GM21526 (cell line): Measurements from ENCODE around the gene FBXL22.

Source experiments
- ATAC-seq: cut with Tn5 transposase; IDR thresholded peaks from one replicate; pipeline ENCODE4 v1.9.1; 2021; ENCODE audit warnings: moderate library complexity; ENCODE audit not compliant: unreplicated experiment, low FRiP score

The FBXL22 gene

GRCh38 chr15:63597038-63597790 lies at the start of gene FBXL22:
FBXL22 (plus strand) TSS chr15:63597387; CDS start chr15:63597393, 6 bp downstream.
- ATAC-seq = no peak

- no peak for ATAC-seq
These were observed 45.8 kb upstream of the FBXL22 start for GRCh38 chr15:63551400-63551799.

- ATAC-seq = no peak
These were observed 43.8 kb upstream of the FBXL22 start for GRCh38 chr15:63553388-63553791.

GRCh38 chr15:63554337-63554927 lies 42.8 kb upstream of the FBXL22 start:
- no peak for ATAC-seq

GRCh38 chr15:63555507-63555906 lies 41.7 kb upstream of the FBXL22 start:
- ATAC-seq = no peak

- no peak for ATAC-seq
These were observed 40.9 kb upstream of the FBXL22 start for GRCh38 chr15:63556246-63556645.

GRCh38 chr15:63556736-63557135 lies 40.5 kb upstream of the FBXL22 start:
- ATAC-seq = no peak

GRCh38 chr15:63559753-63560152 lies 37.4 kb upstream of the FBXL22 start:
- ATAC-seq = no peak

GRCh38 chr15:63560741-63561448 lies 36.3 kb upstream of the FBXL22 start:
- no peak for ATAC-seq

- ATAC-seq = no peak
These were observed 33.1 kb upstream of the FBXL22 start for GRCh38 chr15:63564093-63564492.

- ATAC-seq = no peak
These were observed 31.5 kb upstream of the FBXL22 start for GRCh38 chr15:63565536-63566186.

GRCh38 chr15:63572749-63573464 lies 24.3 kb upstream of the FBXL22 start:
- ATAC-seq = no peak

- ATAC-seq = no peak
These were observed 23.7 kb upstream of the FBXL22 start for GRCh38 chr15:63573533-63573932.

- ATAC-seq = no peak
These were observed 21.9 kb upstream of the FBXL22 start for GRCh38 chr15:63575312-63575711.

- no peak for ATAC-seq
These were observed 20.7 kb upstream of the FBXL22 start for GRCh38 chr15:63576441-63576840.

- ATAC-seq = no peak
These were observed 15.0 kb upstream of the FBXL22 start for GRCh38 chr15:63582179-63582578.

- no peak for ATAC-seq
These were observed 14.3 kb upstream of the FBXL22 start for GRCh38 chr15:63582718-63583426.

- ATAC-seq = no peak
These were observed 10.4 kb upstream of the FBXL22 start for GRCh38 chr15:63586790-63587189.

GRCh38 chr15:63587527-63587926 lies 9.7 kb upstream of the FBXL22 start:
- no peak for ATAC-seq

- no peak for ATAC-seq
These were observed 8.4 kb upstream of the FBXL22 start for GRCh38 chr15:63588826-63589225.
